ENCODE measurements around the gene HOXA10. TPM values are rescaled to one million over a fixed set of nuclear protein-coding genes. Genes with fewer than 3 reads are reported as not detected.
A peak's percentile ranks its signal among the peaks of the same experiment; 100 is the strongest.

Gene HOXA10
- total and polyA plus RNA-seq, 3 experiments from 2014 or later: 0.09 TPM; not detected in 2

DNA sequence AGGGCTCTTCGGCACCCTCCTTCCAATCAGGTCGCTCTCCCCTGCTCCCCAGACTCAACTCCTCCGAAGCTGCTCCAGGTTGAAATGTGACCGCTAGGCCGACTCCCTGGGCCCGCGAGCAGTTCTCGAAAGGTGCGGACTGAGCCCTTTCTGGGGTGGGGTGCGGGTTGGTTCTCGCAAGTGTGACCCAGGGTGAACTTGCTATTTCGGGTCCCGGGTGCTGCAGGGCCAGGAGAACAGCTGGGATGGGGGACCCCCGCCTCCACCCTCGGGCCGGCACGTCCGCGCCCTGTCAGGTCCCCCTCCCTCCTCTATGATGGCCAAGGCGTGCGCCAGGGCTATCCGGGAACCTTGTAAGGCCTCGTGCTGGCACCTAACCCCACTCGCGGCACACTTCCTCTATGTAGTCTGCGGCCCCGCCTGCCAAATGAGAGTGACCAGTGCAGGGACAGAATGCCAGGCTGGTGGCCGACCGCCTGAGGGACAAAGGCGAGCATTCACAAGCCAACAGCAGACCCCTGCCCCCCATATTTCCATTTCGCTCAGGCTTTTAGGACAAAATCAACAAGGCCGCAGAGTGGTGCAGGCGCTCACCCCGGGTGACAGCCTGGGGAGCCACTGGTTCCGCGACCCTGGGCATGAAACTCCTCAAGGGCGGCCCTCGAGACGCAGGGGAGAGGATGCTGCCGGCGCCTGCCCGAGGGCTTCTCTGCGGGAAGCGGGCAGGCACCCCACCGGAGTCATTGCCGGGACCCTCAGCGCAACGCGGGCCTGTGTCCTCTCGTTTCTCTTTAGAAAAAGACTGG is 39.5 kb upstream of the HOXA10 start:
- peaks cover 6 to 12% (median 10%) of the 10 kb centered on the region in 3 donors for H3K4me1 Mint-ChIP-seq
- H3K9me3 Mint-ChIP-seq: no peaks in the 10 kb centered on the region
- Histone ChIP-seq H3K4me1 (ENCODE audit: insufficient read depth, low read length) (no peaks in the 10 kb centered on the region), H3K4me3 (ENCODE audit: low read length) (no peak overlapping the region), H3K27me3 (ENCODE audit: insufficient read depth, low read length, poor library complexity, severe bottlenecking) (peaks cover 38% of the 10 kb centered on the region), H3K27ac (ENCODE audit: low read depth, low read length) (no peak overlapping the region), H3K36me3 (ENCODE audit: insufficient read depth, low read length) (no peaks in the 10 kb centered on the region), H3K9me3 (ENCODE audit: low read length) (no peaks in the 10 kb centered on the region)
- no peak overlapping the region for H3K4me3 Mint-ChIP-seq
- H3K27me3 Mint-ChIP-seq: peaks cover 66 to 92% of the 10 kb centered on the region in 2 donors
- ChIA-PET POLR2A (no interaction called here), CTCF (no interaction called here)
- no peak for DNase-seq
- no peak overlapping the region for H3K27ac Mint-ChIP-seq
- H3K36me3 Mint-ChIP-seq: no peaks in the 10 kb centered on the region

DNA sequence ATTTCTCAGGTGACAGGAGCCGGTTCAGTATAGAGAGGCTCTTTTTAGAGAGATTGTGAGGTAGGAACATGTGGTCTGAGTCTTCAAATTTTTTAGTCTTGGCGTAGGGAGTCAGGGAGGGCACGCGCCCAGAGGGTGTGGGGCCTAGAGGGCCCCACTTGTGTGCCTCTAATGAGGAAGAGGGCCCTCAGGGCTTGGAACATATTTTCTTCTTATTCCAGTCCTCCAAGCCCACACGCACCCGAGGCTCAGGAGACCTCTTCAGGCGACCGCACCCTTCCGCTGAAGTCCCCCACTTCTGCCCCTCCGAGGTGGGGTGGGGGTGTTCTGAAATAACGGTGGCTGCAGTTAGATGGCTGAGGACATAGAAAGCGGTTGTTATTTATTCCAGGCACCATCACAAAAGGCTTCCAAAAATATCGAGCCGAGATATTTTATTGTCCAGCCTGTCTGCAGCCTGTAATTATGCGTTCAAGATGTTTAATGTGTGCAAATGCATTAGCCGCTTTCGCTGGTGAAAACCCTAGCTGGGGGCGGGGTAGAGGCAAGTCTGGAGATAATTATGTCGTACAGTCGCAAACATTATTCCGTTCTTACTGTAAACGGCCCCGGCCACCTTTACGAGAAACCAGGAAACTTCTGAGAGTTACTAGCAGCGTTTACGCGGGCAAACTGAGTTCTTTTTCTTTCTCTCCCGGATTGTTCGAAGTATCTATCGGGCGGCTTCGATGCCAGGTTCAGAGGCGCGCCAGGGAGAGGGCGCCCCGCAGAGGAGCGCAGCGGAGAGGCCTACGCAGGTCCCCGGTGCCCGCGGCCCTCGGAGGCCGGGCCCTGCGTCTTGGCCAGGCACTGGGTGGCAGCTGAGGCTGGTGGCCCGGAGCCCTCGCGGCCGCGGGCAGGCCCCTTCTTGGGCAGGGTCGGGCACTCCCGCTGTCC is 38.6 kb upstream of the HOXA10 start:
- CTCF ChIA-PET: no interaction called here
- DNase-seq: no peak
- H3K27me3 ChIP-seq (ENCODE audit: insufficient read depth, low read length, poor library complexity, severe bottlenecking): peaks cover 41% of the 10 kb centered on the region

DNA sequence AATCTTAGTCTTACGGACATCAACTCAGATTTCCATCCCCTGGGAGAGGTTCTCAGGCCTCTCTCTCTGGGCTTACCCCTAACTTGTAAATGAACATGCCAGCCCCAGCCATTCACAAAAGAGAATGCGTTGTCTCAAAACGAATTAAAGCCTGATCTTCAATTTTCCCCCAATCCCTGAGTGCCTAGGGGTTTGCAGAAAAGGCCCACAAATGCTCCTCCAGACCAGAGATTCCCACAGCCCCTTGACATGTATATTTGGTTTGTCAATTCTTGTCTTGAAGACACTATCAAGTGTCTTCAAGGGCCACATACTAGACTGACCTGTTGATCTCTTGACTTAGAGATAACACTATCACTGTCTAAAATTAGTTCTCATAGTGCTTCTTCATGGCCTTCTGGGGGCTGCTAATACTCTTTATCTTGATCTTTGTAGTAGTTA is 37.7 kb upstream of the HOXA10 start:
- Mint-ChIP-seq H3K4me1 (peaks cover 6 to 12% (median 10%) of the 10 kb centered on the region in 3 donors), H3K27ac (no peak overlapping the region), H3K27me3 (peaks cover 68 to 94% of the 10 kb centered on the region in 2 donors), H3K36me3 (no peaks in the 10 kb centered on the region), H3K4me3 (no peak overlapping the region), H3K9me3 (no peaks in the 10 kb centered on the region)
- Histone ChIP-seq H3K4me1 (ENCODE audit: insufficient read depth, low read length) (no peaks in the 10 kb centered on the region), H3K27me3 (ENCODE audit: insufficient read depth, low read length, poor library complexity, severe bottlenecking) (peaks cover 47% of the 10 kb centered on the region), H3K9me3 (ENCODE audit: low read length) (no peaks in the 10 kb centered on the region), H3K27ac (ENCODE audit: low read depth, low read length) (no peak overlapping the region), H3K36me3 (ENCODE audit: insufficient read depth, low read length) (no peaks in the 10 kb centered on the region), H3K4me3 (ENCODE audit: low read length) (no peak overlapping the region)
- DNase-seq: no peak
- ChIA-PET CTCF (interaction anchor here (1.0 kb wide), 1 partner anchor 13 kb away, joined by 4 read pairs; no protein-coding TSS in a partner anchor), POLR2A (no interaction called here)

More for the DNA sequence above, 38.6 kb upstream of the HOXA10 start:
- Mint-ChIP-seq H3K27ac (no peak overlapping the region), H3K4me3 (no peak overlapping the region), H3K27me3 (peaks cover 70 to 91% of the 10 kb centered on the region in 2 donors), H3K4me1 (peaks cover 6 to 12% (median 10%) of the 10 kb centered on the region in 3 donors), H3K9me3 (no peaks in the 10 kb centered on the region), H3K36me3 (no peaks in the 10 kb centered on the region)
- Histone ChIP-seq H3K9me3 (ENCODE audit: low read length) (no peaks in the 10 kb centered on the region), H3K36me3 (ENCODE audit: insufficient read depth, low read length) (no peaks in the 10 kb centered on the region), H3K4me3 (ENCODE audit: low read length) (no peak overlapping the region), H3K4me1 (ENCODE audit: insufficient read depth, low read length) (no peaks in the 10 kb centered on the region), H3K27ac (ENCODE audit: low read depth, low read length) (no peak overlapping the region)
- POLR2A ChIA-PET: no interaction called here

DNA sequence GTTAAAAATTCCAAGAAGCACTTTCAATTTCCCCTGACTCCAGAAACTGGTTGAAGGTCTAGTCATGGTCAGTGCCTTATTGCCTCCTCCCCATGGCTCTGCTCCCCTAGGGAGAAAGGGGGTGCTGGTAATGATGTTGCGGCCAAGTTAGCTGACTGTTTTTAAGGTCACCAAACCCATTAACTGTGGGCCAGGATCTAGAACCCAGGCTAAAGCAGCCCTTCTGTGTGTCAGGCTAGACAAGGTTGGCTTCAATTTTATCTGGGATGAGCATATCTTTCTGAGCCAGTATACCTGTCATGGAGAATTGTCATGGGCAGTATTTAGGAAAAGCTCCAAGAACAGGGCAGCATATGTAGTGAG is 36.9 kb upstream of the HOXA10 start:
- no peaks in the 10 kb centered on the region for H3K9me3 ChIP-seq (ENCODE audit: low read length)
- ChIA-PET POLR2A (no interaction called here), CTCF (interaction anchor here (0.9 to 4.6 kb wide), 3 partner anchors 13 to 50 kb away, joined by 3 to 22 read pairs (median 4); no protein-coding TSS in a partner anchor)
- no peak overlapping the region for H3K27ac ChIP-seq (ENCODE audit: low read depth, low read length)
- Mint-ChIP-seq H3K4me3 (no peak overlapping the region), H3K27me3 (peaks cover 70 to 94% of the 10 kb centered on the region in 2 donors), H3K4me1 (peaks cover 6 to 14% (median 10%) of the 10 kb centered on the region in 3 donors), H3K27ac (peak overlapping the region in 1 of 8 donors; percentile 45), H3K36me3 (no peaks in the 10 kb centered on the region), H3K9me3 (peaks cover 0 to 4% (median 0%) of the 10 kb centered on the region in 5 donors)
- H3K4me3 ChIP-seq (ENCODE audit: low read length): no peak overlapping the region
- no peaks in the 10 kb centered on the region for H3K36me3 ChIP-seq (ENCODE audit: insufficient read depth, low read length)
- H3K4me1 ChIP-seq (ENCODE audit: insufficient read depth, low read length): no peaks in the 10 kb centered on the region
- peaks cover 54% of the 10 kb centered on the region for H3K27me3 ChIP-seq (ENCODE audit: insufficient read depth, low read length, poor library complexity, severe bottlenecking)
- DNase-seq: no peak

DNA sequence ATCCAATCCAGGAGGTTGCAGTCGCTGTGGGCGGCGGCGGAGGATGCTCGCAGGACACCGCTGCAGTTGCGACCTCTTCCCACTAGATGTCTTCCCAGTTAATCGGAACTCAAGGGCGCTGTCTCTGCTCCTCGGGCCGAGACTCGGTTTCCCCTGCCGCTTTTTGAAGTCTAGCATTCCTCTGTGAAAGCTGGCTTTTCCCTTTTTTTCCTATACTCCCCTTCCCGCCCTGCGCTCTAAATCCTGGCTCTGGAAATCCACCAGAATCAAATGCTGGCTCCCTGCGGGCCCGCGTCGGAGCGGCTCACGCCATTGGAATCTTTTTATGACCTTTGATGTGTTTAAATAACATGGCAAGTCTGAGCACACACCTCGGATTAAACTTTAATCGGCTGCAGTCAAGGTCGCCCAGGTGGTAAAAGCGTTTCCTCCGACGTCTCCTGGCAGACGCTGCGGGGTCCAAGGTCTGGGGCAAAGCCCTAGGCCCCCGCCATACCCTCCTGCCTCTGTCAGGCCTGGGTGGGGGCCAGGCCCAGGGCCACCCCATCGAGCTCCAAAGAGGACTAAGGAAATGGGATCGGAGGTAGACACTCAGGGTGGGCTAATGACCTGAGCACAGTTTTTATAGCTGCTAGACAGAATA is 36.4 kb upstream of the HOXA10 start:
- no peak for DNase-seq
- Histone ChIP-seq H3K36me3 (ENCODE audit: insufficient read depth, low read length) (no peaks in the 10 kb centered on the region), H3K4me3 (ENCODE audit: low read length) (peak overlapping the region; percentile 21), H3K27ac (ENCODE audit: low read depth, low read length) (no peak overlapping the region), H3K27me3 (ENCODE audit: insufficient read depth, low read length, poor library complexity, severe bottlenecking) (peaks cover 59% of the 10 kb centered on the region), H3K4me1 (ENCODE audit: insufficient read depth, low read length) (peaks cover 3% of the 10 kb centered on the region), H3K9me3 (ENCODE audit: low read length) (no peaks in the 10 kb centered on the region)
- H3K27me3 Mint-ChIP-seq: peaks cover 75 to 94% of the 10 kb centered on the region in 2 donors
- no peaks in the 10 kb centered on the region for H3K36me3 Mint-ChIP-seq
- ChIA-PET CTCF (interaction anchor here (0.9 to 4.6 kb wide), 5 partner anchors 12 to 565 kb away, joined by 3 to 22 read pairs (median 4); no protein-coding TSS in a partner anchor), POLR2A (no interaction called here)
- peaks cover 0 to 4% (median 0%) of the 10 kb centered on the region in 5 donors for H3K9me3 Mint-ChIP-seq
- H3K27ac Mint-ChIP-seq: peak overlapping the region in 1 of 8 donors; percentile 15
- H3K4me1 Mint-ChIP-seq: peaks cover 9 to 19% (median 14%) of the 10 kb centered on the region in 3 donors
- H3K4me3 Mint-ChIP-seq: peak overlapping the region in 6 of 7 donors; percentile 48 to 84 (median 58)

DNA sequence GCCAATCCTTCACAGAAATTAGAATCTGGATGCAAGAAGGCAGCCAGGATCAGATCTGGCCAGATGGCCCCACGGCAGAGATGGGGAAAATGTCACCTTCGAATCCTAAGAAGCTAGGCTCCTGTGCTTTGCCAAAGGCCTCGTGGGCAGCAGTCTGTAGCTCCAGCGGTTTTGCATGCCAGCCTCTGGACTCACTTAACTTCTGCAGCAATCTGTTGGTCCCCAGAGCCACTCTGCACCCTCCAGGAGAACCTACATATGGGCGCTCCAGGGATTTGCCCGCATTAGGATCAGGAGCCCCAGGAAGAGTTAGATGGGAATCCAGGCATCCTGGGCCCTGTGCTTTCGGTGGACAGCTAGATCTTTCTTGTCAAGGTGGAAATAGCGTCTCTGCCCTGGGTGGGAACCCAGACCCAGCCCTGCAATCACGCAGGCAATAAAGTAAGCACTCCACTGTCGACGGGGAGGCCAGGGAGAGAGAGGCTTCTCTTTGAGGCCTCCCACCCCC is 35.9 kb upstream of the HOXA10 start:
- H3K9me3 Mint-ChIP-seq: peaks cover 0 to 4% (median 0%) of the 10 kb centered on the region in 5 donors
- no peaks in the 10 kb centered on the region for H3K9me3 ChIP-seq (ENCODE audit: low read length)
- H3K27ac ChIP-seq (ENCODE audit: low read depth, low read length): no peak overlapping the region
- peak overlapping the region in 3 of 7 donors; percentile 48 to 58 (median 57) for H3K4me3 Mint-ChIP-seq
- H3K27me3 ChIP-seq (ENCODE audit: insufficient read depth, low read length, poor library complexity, severe bottlenecking): peaks cover 64% of the 10 kb centered on the region
- H3K36me3 Mint-ChIP-seq: no peaks in the 10 kb centered on the region
- DNase-seq: no peak
- H3K4me1 Mint-ChIP-seq: peaks cover 12 to 22% (median 18%) of the 10 kb centered on the region in 3 donors
- H3K27ac Mint-ChIP-seq: peak overlapping the region in 1 of 8 donors; percentile 15
- peaks cover 74 to 92% of the 10 kb centered on the region in 2 donors for H3K27me3 Mint-ChIP-seq
- no peaks in the 10 kb centered on the region for H3K36me3 ChIP-seq (ENCODE audit: insufficient read depth, low read length)
- ChIA-PET POLR2A (no interaction called here), CTCF (interaction anchor here (0.6 to 4.6 kb wide), 7 partner anchors 14 to 810 kb away, joined by 3 to 22 read pairs (median 3); no protein-coding TSS in a partner anchor)
- H3K4me1 ChIP-seq (ENCODE audit: insufficient read depth, low read length): peaks cover 5% of the 10 kb centered on the region
- H3K4me3 ChIP-seq (ENCODE audit: low read length): no peak overlapping the region

DNA sequence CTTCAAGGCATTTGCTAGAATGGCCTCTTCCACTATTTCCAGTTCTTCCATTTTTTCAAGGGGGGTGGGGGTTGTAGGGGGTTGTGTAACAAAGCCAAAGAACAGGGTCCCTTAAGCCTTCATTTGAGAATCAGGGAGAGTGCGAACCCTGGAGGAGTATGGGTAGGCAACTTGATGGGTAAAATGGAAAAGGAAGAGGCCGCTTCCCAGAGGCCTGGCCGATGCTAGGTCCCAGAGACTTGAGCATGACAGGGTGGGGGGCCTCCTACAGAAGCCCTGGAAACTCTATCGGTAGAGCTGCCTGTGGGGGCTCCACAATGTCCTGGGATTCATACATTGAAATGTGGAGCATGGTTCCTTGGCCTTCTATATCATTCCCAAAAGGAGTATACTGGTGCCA is 34.9 kb upstream of the HOXA10 start:
- H3K27me3 ChIP-seq (ENCODE audit: insufficient read depth, low read length, poor library complexity, severe bottlenecking): peaks cover 74% of the 10 kb centered on the region
- H3K9me3 ChIP-seq (ENCODE audit: low read length): no peaks in the 10 kb centered on the region
- H3K27me3 Mint-ChIP-seq: peaks cover 78 to 92% of the 10 kb centered on the region in 2 donors
- no peaks in the 10 kb centered on the region for H3K36me3 ChIP-seq (ENCODE audit: insufficient read depth, low read length)
- H3K9me3 Mint-ChIP-seq: peaks cover 0 to 5% (median 0%) of the 10 kb centered on the region in 5 donors
- no peak for DNase-seq
- CTCF ChIA-PET: interaction anchor here (1.5 to 4.6 kb wide), 4 partner anchors 14 to 566 kb away, joined by 3 to 22 read pairs (median 4); no protein-coding TSS in a partner anchor
- H3K27ac Mint-ChIP-seq: no peak overlapping the region
- no peak overlapping the region for H3K4me3 Mint-ChIP-seq
- peaks cover 5% of the 10 kb centered on the region for H3K4me1 ChIP-seq (ENCODE audit: insufficient read depth, low read length)
- peaks cover 17 to 28% (median 22%) of the 10 kb centered on the region in 3 donors for H3K4me1 Mint-ChIP-seq
- POLR2A ChIA-PET: no interaction called here
- no peaks in the 10 kb centered on the region for H3K36me3 Mint-ChIP-seq
- no peak overlapping the region for H3K4me3 ChIP-seq (ENCODE audit: low read length)
- H3K27ac ChIP-seq (ENCODE audit: low read depth, low read length): no peak overlapping the region
